Measurements from ENCODE around the gene ALAD.
"Not testable (repeated sequence)": the region's sequence is repeated elsewhere in the genome, so short reads cannot be mapped to it uniquely, and the experiment has no call there.

ALAD gene

GRCh38 chr9:113401027-113401792, at the start of gene ALAD:
Gene ALAD, minus strand, starts transcription at chr9:113401284. Its CDS starts 7,725 bp downstream, at chr9:113393559.
- POLR2A ChIA-PET (ENCODE audit: low non-redundant PET): interaction anchor here (0.6 to 1.0 kb wide), 3 partner anchors 25 to 110 kb away, joined by 3 to 8 read pairs (median 4); partner anchors contain the start of gene HDHD3
- CTCF ChIA-PET: interaction anchor here (0.5 to 1.8 kb wide), 23 partner anchors 9 to 259 kb away, joined by 3 to 9 read pairs (median 4); partner anchors contain the start of genes C9orf43, CDC26, POLE3 and PRPF4
- peak; percentile 100 for DNase-seq (ENCODE audit: low spot score)
- H3K27ac ChIP-seq: peak within 1 kb of the TSS; percentile 65
- peak; percentile 100 for TF ChIP-seq CTCF (conservative IDR thresholded peaks at IDR 0.05; ENCODE audit: low read depth)

DNA sequence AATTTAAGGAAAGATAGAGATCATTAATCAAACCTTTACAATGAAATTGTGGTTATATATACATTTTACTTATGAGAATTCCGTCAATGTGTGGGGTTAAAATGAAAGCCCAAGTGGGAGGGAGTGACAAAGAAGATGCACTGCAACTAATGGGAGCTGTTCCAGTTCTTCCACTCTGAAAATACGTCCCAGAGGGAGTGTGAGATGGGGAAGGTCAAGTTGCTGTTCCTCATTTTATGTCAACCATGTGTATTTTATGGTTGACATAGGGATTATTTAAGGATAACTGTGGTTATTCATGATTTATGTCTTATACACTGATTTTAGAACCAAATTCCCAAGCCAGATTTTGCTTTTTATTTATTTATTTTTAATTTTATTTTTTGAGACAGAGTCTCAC, 48.3 kb upstream of the ALAD start:
- no peak for DNase-seq (ENCODE audit: low spot score)
- CTCF ChIA-PET: no interaction called here
- no peak overlapping the region for H3K27ac ChIP-seq
- POLR2A ChIA-PET (ENCODE audit: low non-redundant PET): no interaction called here
- TF ChIP-seq CTCF (conservative IDR thresholded peaks at IDR 0.05; ENCODE audit: low read depth): no peak

DNA sequence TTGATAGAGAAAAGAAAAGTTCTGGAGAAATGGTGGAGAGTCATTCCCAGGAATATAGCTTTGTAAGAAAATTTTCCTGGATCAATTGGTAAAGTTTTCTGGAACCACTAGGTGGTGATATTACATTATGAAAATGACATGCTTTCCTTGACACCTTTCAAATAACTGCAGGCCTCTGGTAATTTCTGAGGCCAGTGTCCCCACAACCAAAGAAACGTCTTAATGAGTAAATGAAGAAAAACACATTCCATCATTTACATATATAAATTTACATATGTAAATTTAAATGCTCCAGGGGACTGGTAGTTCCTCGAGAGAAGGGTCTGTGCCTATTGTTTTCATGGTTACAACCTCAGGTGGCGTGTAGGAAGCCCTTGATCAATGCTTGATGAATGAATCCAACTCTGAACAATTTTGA, 45.2 kb upstream of the ALAD start:
- peak; percentile 84 for DNase-seq (ENCODE audit: low spot score)
- TF ChIP-seq CTCF (conservative IDR thresholded peaks at IDR 0.05; ENCODE audit: low read depth): peak; percentile 79
- CTCF ChIA-PET: interaction anchor here (0.6 to 6.1 kb wide), 24 partner anchors 8 to 1030 kb away, joined by 3 to 119 read pairs (median 4); partner anchors contain the start of genes BSPRY, C9orf43 and POLE3
- no peak overlapping the region for H3K27ac ChIP-seq
- POLR2A ChIA-PET (ENCODE audit: low non-redundant PET): interaction anchor here (0.6 kb wide), 1 partner anchor 86 kb away, joined by 5 read pairs; no protein-coding TSS in a partner anchor

DNA sequence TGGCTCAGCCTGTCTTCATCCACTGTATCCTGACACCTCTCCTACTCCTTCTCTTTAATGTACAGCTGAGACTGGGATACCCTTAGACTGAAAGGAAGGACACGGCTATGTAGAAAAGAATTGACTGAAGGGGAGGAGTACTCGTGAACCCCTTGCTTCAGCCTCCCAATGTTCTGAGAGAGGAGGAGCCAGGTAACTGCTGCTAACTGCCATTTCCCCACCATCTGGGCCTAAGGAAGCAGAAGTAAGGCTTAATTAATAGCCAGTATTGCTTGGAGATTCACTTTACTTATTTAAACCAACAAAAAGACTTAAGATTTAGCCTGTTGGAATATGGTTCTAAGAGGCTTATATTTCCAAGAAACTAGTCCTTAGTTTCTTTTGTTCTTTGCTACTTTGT, 43.7 kb upstream of the ALAD start:
- CTCF ChIA-PET: interaction anchor here (6.1 kb wide), 1 partner anchor 211 kb away, joined by 119 read pairs; no protein-coding TSS in a partner anchor
- H3K27ac ChIP-seq: no peak overlapping the region

DNA sequence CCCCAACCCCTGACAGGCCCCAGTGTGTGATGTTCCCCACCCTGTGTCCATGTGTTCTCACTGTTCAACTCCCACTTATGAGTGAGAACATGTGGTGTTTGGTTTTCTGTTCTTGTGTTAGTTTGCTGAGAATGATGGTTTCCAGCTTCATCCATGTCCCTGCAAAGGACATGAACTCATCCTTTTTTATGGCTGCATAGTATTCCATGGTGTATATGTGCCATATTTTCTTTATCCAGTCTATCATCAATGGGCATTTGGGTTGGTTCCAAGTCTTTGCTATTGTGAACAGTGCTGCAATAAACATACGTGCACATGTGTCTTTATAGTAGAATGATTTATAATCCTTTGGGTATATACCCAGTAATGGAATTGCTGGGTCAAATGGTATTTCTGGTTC, 36.6 kb upstream of the ALAD start:
- POLR2A ChIA-PET (ENCODE audit: low non-redundant PET); CTCF ChIA-PET: not testable (repeated sequence)

More for the DNA sequence above, 43.7 kb upstream of the ALAD start:
- DNase-seq (ENCODE audit: low spot score): no peak
- TF ChIP-seq CTCF (conservative IDR thresholded peaks at IDR 0.05; ENCODE audit: low read depth): no peak
- POLR2A ChIA-PET (ENCODE audit: low non-redundant PET): interaction anchor here (1.0 kb wide), 1 partner anchor 35 kb away, joined by 3 read pairs; the partner anchor contains the start of gene POLE3

DNA sequence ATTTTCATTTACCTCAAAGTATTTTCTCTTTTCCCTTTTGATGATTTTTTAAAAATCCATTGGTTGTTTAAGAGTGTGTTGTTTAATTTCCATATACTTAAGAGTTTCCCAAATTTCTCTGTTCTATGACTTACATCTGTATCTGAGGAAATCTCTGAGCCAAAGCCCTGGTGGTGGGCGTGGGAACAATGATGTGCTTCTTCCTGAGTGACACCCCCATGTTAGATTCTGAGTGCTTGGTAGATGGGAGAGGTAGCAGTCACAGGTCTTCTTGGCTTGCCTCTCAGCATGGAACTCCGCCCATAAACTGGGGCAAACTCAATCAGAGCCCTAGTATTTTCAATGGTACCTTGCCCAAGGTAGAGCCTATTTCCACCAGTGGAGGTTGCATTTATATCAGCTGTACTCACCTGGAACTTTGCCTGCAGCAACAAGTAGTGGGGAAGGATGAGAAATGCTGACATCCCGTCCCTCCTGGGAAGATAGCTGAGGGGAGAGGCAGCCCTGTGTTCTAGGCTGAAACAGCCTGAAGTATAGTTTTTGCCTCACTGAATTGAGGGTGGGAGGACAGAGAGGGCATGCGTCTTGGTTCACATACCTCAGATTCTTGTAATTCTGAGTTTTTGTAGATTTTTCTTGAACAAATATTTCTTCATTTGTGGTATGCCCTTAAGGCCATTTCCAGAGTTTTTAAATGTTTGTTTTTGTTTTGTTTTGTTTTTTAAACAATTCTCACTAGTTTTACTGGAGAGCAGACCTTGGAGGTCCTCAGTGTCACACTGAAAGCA, 35.8 kb upstream of the ALAD start:
- no peak overlapping the region for H3K27ac ChIP-seq
- ChIA-PET POLR2A (ENCODE audit: low non-redundant PET) (no interaction called here), CTCF (no interaction called here)
- no peak for DNase-seq (ENCODE audit: low spot score)
- TF ChIP-seq CTCF (conservative IDR thresholded peaks at IDR 0.05; ENCODE audit: low read depth): no peak

More for the DNA sequence above, 36.6 kb upstream of the ALAD start:
- not testable (repeated sequence) for DNase-seq (ENCODE audit: low spot score); H3K27ac ChIP-seq
